ENCODE data around the gene HM13. TPM values are rescaled to one million over a fixed set of nuclear protein-coding genes. Genes with fewer than 3 reads are reported as not detected.

Gene HM13
- total and polyA plus RNA-seq, 2 donors (not counting 1 experiment from before 2014, with no cell fraction given): 73.2 to 85.1 TPM

DNA sequence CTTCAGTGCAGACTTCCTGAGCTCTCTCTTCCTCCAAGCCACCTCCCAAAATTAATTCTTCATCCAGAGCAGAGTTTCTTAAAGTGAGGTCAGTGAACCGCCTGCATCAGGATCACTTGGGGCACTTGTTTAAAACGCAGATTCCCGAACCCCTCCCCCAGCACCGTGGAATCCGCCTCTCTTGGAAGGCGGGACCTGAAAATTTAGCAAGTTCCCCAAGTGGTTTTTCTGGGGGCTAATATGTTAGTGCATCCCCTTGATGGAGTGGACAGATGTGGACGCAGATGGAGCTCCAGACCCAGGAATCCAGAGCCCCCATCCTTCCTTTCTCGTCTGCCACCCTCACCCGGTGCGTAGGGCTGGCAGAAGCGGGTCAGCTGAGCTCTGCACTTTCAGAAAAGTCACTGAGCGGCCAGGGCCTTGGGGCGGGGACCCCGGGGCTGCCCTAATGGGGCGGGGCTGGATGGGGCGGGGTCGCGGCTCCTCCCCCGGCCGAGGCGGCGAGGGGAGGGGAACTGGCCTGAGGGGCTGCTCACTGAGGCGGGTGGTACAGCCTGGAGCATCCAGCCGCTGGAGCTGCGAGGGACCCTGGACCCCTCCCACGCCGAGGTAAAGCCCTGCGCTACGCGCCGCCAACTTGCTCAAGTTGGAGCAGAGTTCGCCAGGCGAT lies 39.3 kb upstream of the HM13 start, which contains the start of the genes DEFB124 and REM1:
DEFB124 (minus strand) TSS at position 370 of the 670 bp plus-strand sequence. CDS start 2,114 bp downstream, outside the sequence.
REM1 (plus strand) TSS at position 531 of the 670 bp plus-strand sequence. CDS start 1,158 bp downstream, outside the sequence.
- TF ChIP-seq, protein P1, sequence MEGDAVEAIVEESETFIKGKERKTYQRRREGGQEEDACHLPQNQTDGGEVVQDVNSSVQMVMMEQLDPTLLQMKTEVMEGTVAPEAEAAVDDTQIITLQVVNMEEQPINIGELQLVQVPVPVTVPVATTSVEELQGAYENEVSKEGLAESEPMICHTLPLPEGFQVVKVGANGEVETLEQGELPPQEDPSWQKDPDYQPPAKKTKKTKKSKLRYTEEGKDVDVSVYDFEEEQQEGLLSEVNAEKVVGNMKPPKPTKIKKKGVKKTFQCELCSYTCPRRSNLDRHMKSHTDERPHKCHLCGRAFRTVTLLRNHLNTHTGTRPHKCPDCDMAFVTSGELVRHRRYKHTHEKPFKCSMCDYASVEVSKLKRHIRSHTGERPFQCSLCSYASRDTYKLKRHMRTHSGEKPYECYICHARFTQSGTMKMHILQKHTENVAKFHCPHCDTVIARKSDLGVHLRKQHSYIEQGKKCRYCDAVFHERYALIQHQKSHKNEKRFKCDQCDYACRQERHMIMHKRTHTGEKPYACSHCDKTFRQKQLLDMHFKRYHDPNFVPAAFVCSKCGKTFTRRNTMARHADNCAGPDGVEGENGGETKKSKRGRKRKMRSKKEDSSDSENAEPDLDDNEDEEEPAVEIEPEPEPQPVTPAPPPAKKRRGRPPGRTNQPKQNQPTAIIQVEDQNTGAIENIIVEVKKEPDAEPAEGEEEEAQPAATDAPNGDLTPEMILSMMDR (IDR thresholded peaks at IDR 0.05): no peak
- Histone ChIP-seq H3K79me2 (ENCODE audit: control insufficient read depth, insufficient read depth, low read length) (no peaks in the 10 kb centered on the region), H3K27ac (ENCODE audit: low read length in 2 of 2) (no peak within 1 kb of the TSS), H3K27me3 (replicated peaks in 1 of 4; ENCODE audit: control extremely low read depth in 1 of 4, control insufficient read depth in 3 of 4, insufficient read depth in 4 of 4, low read length in 3 of 4) (peaks cover 0 to 35% (median 11%) of the 10 kb centered on the region in 4 experiments), H3K9me3 (ENCODE audit: control extremely low read depth in 1 of 3, control insufficient read depth in 2 of 3, insufficient read depth in 1 of 3, low read length in 2 of 3) (peaks cover 0 to 5% (median 0%) of the 10 kb centered on the region in 3 donors), H3K4me2 (replicated peaks; ENCODE audit: low read depth, low read length, poor library complexity, severe bottlenecking) (peak within 1 kb of the TSS; percentile 60), H4K20me1 (ENCODE audit: control insufficient read depth, insufficient read depth, low read length, poor library complexity, severe bottlenecking) (no peaks in the 10 kb centered on the region), H2AFZ (ENCODE audit: insufficient read depth, low read depth, low read length, poor library complexity, severe bottlenecking) (peak within 1 kb of the TSS; percentile 56), H3K4me1 (ENCODE audit: control insufficient read depth in 2 of 2, insufficient read depth in 2 of 2, low read length in 2 of 2) (peaks cover 23 to 24% of the 10 kb centered on the region in 2 donors), H3K4me3 (ENCODE audit: control extremely low read depth in 1 of 5, extremely low read depth in 1 of 5, insufficient read depth in 1 of 5, low read depth in 2 of 5, low read length in 4 of 5) (peak within 1 kb of the TSS in 1 of 5 experiments; percentile 7), H3K36me3 (replicated peaks in 1 of 2; ENCODE audit: control extremely low read depth in 1 of 2, control insufficient read depth in 1 of 2, extremely low read depth in 1 of 2, insufficient read depth in 2 of 2, low read length in 1 of 2) (no peaks in the 10 kb centered on the region), H3K9ac (ENCODE audit: low read length) (no peak within 1 kb of the TSS)
- ChIA-PET CTCF (interaction anchor here (1.5 to 3.5 kb wide), 2 partner anchors 14 to 28 kb away, joined by 4 to 14 read pairs; no protein-coding TSS in a partner anchor), POLR2A (no interaction called here)
- DNase-seq (no peak), ATAC-seq (ENCODE audit: low read depth) (no peak)
- peaks cover 48% of the 10 kb centered on the region for H3K27me3 Mint-ChIP-seq
- WGBS (ENCODE audit: insufficient coverage): 7% methylated on average over 28 of the region's 33 CpGs
- H3K9me3 Mint-ChIP-seq (ENCODE audit: insufficient read depth): no peaks in the 10 kb centered on the region
- H3K27ac Mint-ChIP-seq: no peak within 1 kb of the TSS
- intact Hi-C loops (cut with micrococcal nuclease): no loop called here
- peak within 1 kb of the TSS; percentile 59 for H3K4me3 Mint-ChIP-seq
- peaks cover 24% of the 10 kb centered on the region for H3K4me1 Mint-ChIP-seq

DNA sequence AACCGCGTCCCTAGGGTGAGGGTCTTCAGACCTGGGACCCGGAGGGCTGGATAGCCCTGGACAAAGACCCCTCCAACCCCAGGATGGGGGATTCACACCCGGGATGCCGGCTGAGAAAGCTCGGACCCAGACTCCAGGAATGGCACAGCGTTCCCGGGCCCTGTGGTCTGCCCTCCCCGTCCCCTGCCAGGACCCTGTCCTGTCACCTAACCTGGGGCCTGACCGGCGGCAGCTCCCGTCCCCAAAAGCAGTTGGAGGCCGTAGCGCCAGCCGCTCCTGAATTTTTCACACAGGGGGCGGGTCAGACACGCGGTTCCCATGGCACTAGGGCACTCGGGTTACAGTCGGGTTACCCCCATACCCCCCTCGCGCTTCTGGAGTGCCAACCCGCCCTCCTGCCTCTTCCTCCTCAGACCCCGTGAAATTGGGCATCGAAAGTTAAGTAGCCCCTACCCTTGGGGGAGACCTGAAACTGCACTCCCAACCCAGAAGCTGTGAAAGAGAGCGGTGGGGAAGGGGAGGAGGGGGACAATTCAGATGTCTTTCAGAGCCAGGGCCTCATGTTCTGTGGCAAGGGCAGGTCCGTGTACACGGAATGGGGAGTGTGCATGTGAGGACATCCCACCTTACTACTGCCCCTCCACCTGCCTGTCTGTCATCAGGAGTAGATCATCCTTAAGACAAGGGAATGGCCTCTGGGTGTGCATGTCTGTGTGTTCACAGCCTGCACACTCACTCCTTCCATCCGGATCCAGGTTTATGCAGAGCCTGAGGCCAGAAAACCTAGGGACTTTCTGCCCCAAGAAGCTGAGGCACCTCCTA lies 38.6 kb upstream of the HM13 start:
- Mint-ChIP-seq H3K4me3 (peak overlapping the region; percentile 16), H3K27me3 (peaks cover 48% of the 10 kb centered on the region), H3K4me1 (peaks cover 24% of the 10 kb centered on the region), H3K9me3 (ENCODE audit: insufficient read depth) (no peaks in the 10 kb centered on the region), H3K27ac (no peak overlapping the region)
- Histone ChIP-seq H3K4me2 (replicated peaks; ENCODE audit: low read depth, low read length, poor library complexity, severe bottlenecking) (peak overlapping the region; percentile 60), H3K4me1 (ENCODE audit: control insufficient read depth in 2 of 2, insufficient read depth in 2 of 2, low read length in 2 of 2) (peaks cover 23 to 24% of the 10 kb centered on the region in 2 donors), H3K79me2 (ENCODE audit: control insufficient read depth, insufficient read depth, low read length) (no peaks in the 10 kb centered on the region), H3K27me3 (replicated peaks in 1 of 4; ENCODE audit: control extremely low read depth in 1 of 4, control insufficient read depth in 3 of 4, insufficient read depth in 4 of 4, low read length in 3 of 4) (peaks cover 0 to 35% (median 11%) of the 10 kb centered on the region in 4 experiments), H3K4me3 (ENCODE audit: control extremely low read depth in 1 of 5, extremely low read depth in 1 of 5, insufficient read depth in 1 of 5, low read depth in 2 of 5, low read length in 4 of 5) (no peak overlapping the region), H3K27ac (ENCODE audit: low read length in 2 of 2) (no peak overlapping the region), H3K36me3 (replicated peaks in 1 of 2; ENCODE audit: control extremely low read depth in 1 of 2, control insufficient read depth in 1 of 2, extremely low read depth in 1 of 2, insufficient read depth in 2 of 2, low read length in 1 of 2) (no peaks in the 10 kb centered on the region), H3K9ac (ENCODE audit: low read length) (no peak overlapping the region), H3K9me3 (ENCODE audit: control extremely low read depth in 1 of 3, control insufficient read depth in 2 of 3, insufficient read depth in 1 of 3, low read length in 2 of 3) (peaks cover 0 to 5% (median 0%) of the 10 kb centered on the region in 3 donors), H4K20me1 (ENCODE audit: control insufficient read depth, insufficient read depth, low read length, poor library complexity, severe bottlenecking) (no peaks in the 10 kb centered on the region), H2AFZ (ENCODE audit: insufficient read depth, low read depth, low read length, poor library complexity, severe bottlenecking) (peak overlapping the region; percentile 56)
- TF ChIP-seq, protein P1 (IDR thresholded peaks at IDR 0.05): no peak
- TF ChIP-seq EZH2 (IDR thresholded peaks at IDR 0.05; ENCODE audit: borderline replicate concordance, insufficient read depth, low read depth, low read length, poor library complexity, severe bottlenecking): no peak
- ATAC-seq (ENCODE audit: low read depth) (no peak), DNase-seq (no peak)
- POLR2A ChIA-PET: no interaction called here
- WGBS (ENCODE audit: insufficient coverage): 12% methylated on average over 21 of the region's 29 CpGs
- intact Hi-C loops (cut with micrococcal nuclease): no loop called here
- CTCF ChIA-PET: interaction anchor here (0.6 to 3.5 kb wide), 3 partner anchors 17 to 33 kb away, joined by 3 to 14 read pairs (median 3); no protein-coding TSS in a partner anchor
